ENCODE results near the gene XPR1. TPM values are rescaled to one million over a fixed set of nuclear protein-coding genes. Genes with fewer than 3 reads are reported as not detected.

Gene XPR1
- total and polyA plus RNA-seq, 2 donors (not counting 3 experiments of a cell fraction or from before 2014, with no cell fraction given) = 23.9 to 26.7 TPM

GRCh38 chr1:180597520-180597919 lies 34.3 kb upstream of the XPR1 start:
- ChIA-PET POLR2A (no interaction called here), CTCF (no interaction called here)
- H4K20me1 ChIP-seq (replicated peaks; ENCODE audit: control insufficient read depth, extremely low read depth, insufficient read depth, low read length) = no peaks in the 10 kb centered on the region
- H3K9me3 ChIP-seq (replicated peaks; ENCODE audit: control insufficient read depth, insufficient read depth, low read length) = no peaks in the 10 kb centered on the region
- no peaks in the 10 kb centered on the region for H3K4me1 ChIP-seq (ENCODE audit: control insufficient read depth, extremely low read depth, insufficient read depth, low read length)
- DNase-seq (ENCODE audit: low read depth, low spot score) (no peak), FAIRE-seq (no peak)
- H2AFZ ChIP-seq (ENCODE audit: low read depth, low read length) = no peak overlapping the region
- H3K9me1 ChIP-seq (replicated peaks; ENCODE audit: control insufficient read depth, extremely low read depth, insufficient read depth, low read length) = no peaks in the 10 kb centered on the region
- H3K4me3 ChIP-seq (replicated peaks in 1 of 3; ENCODE audit: insufficient read depth in 1 of 3, low read depth in 1 of 3, low read length in 3 of 3) = no peak overlapping the region
- H3K36me3 ChIP-seq (ENCODE audit: control insufficient read depth in 2 of 2, extremely low read depth in 1 of 2, insufficient read depth in 2 of 2, low read length in 2 of 2) = no peaks in the 10 kb centered on the region
- no TSS peak for BruUV-seq (replicated peaks)
- no peaks in the 10 kb centered on the region for H3K79me2 ChIP-seq (ENCODE audit: control insufficient read depth, insufficient read depth, low read length)
- TF ChIP-seq EZH2 (IDR thresholded peaks at IDR 0.05; ENCODE audit: borderline replicate concordance, low read depth, low read length, severe bottlenecking) (no peak), MYC (IDR thresholded peaks at IDR 0.05; ENCODE audit: low read depth, low read length) (no peak), FOS (IDR thresholded peaks at IDR 0.05; ENCODE audit: borderline replicate concordance, insufficient read depth, low read length) (no peak), MAX (IDR thresholded peaks at IDR 0.05; ENCODE audit: insufficient read depth, insufficient read length) (no peak), POLR2A (IDR thresholded peaks at IDR 0.05; ENCODE audit: low read depth, low read length) (no peak), GATA2 (IDR thresholded peaks at IDR 0.05; ENCODE audit: insufficient read depth, insufficient read length, low read depth, low read length) (no peak), JUN (IDR thresholded peaks at IDR 0.05; ENCODE audit: borderline replicate concordance, insufficient read depth, insufficient read length, low read depth) (no peak), CTCF (IDR thresholded peaks at IDR 0.05; ENCODE audit: extremely low read depth in 1 of 2, insufficient read depth in 1 of 2, low read depth in 1 of 2, low read length in 2 of 2) (no peak), POLR2AphosphoS5 (IDR thresholded peaks at IDR 0.05; ENCODE audit: insufficient read depth, low read depth, low read length) (no peak)
- intact Hi-C loops (cut with micrococcal nuclease) = no loop called here
- H3K9ac ChIP-seq (replicated peaks; ENCODE audit: extremely low read depth, insufficient read depth, low read length) = no peak overlapping the region
- H3K27ac ChIP-seq (ENCODE audit: insufficient read depth, low read depth, low read length) = no peak overlapping the region
- dilution Hi-C loops (cut with MboI; ENCODE audit: extremely low pct_ligation_motif_present, low sequenced_read_pairs) = no loop called here
- H3K4me2 ChIP-seq (ENCODE audit: insufficient read depth, low read length) = no peak overlapping the region
- H3K27me3 ChIP-seq (ENCODE audit: control insufficient read depth in 2 of 2, insufficient read depth in 2 of 2, low read length in 2 of 2) = peaks cover 15% of the 10 kb centered on the region in 2 experiments

Data from endothelial cell of umbilical vein (primary cell).